22Rv1 (cell line): Measurements from ENCODE around the gene TMEM87B.
"Not testable (repeated sequence)": the region's sequence is repeated elsewhere in the genome, so short reads cannot be mapped to it uniquely, and the experiment has no call there.

Source experiments
- H3K27ac ChIP-seq: fragments of 450-650 bp; 2 replicates; pipeline ENCODE4 v1.5.1; 2017
- ZFX ChIP-seq: fragments of 450-650 bp; IDR thresholded peaks from 2 replicates; pipeline ENCODE4 v1.6.1; 2017; ENCODE audit warnings: antibody characterized with exemption, borderline replicate concordance
- TF ChIP-seq, protein P1 (sequence below): fragments of 450-650 bp; IDR thresholded peaks from 2 replicates; pipeline ENCODE4 v1.5.1; 2017; ENCODE audit warnings: mild to moderate bottlenecking

TMEM87B gene

DNA sequence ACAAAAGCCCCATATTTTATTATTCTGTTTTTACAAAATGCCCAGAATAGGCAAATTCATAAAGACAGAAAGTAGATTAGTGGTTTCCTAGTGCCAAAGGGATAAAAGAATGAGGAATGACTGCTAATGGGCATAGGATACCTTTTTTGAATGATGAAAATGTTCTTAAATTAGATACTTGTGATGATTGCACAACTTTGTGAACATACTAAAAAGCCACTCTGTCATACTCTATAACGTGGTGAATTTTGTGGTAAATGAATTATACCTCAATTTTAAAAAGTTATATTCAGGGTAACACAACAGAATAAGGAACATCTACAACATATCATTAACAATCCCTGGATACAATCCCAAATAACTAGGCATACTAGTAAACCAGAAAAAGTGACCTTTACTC, 74.0 kb downstream of the TMEM87B start:
- no peak overlapping the region for H3K27ac ChIP-seq
- TF ChIP-seq, protein P1, sequence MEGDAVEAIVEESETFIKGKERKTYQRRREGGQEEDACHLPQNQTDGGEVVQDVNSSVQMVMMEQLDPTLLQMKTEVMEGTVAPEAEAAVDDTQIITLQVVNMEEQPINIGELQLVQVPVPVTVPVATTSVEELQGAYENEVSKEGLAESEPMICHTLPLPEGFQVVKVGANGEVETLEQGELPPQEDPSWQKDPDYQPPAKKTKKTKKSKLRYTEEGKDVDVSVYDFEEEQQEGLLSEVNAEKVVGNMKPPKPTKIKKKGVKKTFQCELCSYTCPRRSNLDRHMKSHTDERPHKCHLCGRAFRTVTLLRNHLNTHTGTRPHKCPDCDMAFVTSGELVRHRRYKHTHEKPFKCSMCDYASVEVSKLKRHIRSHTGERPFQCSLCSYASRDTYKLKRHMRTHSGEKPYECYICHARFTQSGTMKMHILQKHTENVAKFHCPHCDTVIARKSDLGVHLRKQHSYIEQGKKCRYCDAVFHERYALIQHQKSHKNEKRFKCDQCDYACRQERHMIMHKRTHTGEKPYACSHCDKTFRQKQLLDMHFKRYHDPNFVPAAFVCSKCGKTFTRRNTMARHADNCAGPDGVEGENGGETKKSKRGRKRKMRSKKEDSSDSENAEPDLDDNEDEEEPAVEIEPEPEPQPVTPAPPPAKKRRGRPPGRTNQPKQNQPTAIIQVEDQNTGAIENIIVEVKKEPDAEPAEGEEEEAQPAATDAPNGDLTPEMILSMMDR: no peak
- TF ChIP-seq ZFX: no peak

DNA sequence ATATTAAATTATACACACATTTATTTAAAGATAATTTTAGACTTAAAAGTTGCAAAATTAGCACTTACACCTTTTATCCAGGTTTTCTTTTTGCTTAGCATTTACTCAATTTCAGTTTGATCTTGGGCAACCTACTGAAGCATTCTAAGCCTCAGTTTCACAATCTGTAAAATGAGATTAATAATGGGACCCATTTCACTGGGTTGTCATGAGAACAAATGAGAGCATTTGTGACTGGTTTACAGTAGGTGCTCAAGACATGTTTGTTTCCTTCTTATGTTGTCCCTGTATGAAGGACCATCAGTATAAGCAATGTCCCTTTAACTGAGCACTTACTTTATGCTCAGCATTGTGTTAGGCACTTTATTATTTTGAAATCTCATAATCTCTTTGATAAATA, 78.3 kb downstream of the TMEM87B start:
- no peak overlapping the region for H3K27ac ChIP-seq
- TF ChIP-seq, protein P1: no peak
- no peak for TF ChIP-seq ZFX

DNA sequence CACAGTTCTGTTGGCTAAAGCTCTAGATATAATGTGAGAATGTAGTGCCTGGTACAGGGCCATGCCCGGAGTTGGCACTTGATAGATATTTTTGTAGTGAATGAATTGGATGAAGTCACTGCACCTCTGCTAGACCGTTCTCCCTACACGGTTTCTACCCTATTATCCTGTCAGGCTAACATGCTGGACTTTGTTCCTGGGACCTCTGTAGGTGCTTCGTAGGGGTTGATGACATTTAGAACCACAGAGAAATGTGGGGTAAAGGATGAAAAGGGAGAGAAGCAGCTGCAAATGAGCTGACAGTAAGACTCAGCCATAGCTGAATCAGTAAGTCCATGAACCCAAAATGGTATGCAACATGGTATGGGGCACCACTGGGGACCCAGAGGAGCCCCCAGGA, 79.1 kb downstream of the TMEM87B start:
- no peak overlapping the region for H3K27ac ChIP-seq
- no peak for TF ChIP-seq ZFX
- TF ChIP-seq, protein P1: no peak

DNA sequence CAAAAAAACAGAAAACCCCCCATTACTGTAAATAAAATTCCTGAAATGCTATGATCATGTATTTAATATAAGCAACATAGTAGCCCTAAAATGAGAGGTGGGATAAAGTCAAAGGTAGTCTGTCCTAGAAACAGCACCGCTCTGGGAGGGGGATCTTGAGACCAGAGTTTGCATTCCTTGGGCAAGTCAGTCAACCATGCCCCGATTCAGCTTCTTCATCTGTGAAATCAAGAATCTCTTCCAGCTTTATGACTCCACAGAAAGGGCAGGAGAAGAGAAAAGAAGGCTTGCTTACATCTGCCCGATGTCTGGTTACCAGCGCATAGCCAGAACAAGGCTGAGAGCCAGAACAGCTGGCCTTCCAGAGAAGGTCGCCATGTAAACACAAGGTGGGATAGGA, 81.0 kb downstream of the TMEM87B start:
- TF ChIP-seq ZFX: no peak
- TF ChIP-seq, protein P1: no peak
- H3K27ac ChIP-seq: no peak overlapping the region

DNA sequence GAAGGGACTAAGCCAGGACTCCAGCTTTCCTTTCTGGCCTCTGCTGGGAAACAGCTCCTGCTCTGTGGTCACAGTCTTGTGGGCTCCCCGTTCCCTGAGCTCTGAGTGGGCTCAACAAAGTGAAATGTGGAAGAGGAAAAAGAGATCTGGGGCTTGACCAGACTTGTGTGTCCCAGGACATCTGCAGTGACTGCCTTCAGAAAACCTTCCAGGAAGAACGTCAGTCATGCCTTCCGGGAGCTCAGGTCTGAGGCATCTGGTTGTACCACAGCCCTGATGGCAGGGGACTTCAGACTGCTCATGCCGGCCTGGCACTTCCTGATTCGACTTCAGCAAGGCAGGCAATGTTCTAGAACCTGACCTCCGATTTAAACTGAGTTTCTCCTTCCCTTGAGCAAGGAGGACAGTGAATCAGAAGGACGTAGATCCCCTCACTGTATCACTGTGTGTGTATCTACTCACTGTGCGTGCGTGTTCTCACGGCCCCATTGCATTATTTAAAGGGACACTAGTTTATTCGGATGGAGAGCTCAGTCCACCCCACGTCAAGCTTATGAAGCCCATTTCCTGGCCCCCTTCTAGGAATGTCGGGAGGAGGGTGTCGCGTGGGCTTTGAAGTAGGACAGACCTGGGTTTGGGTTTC, 82.6 kb downstream of the TMEM87B start:
- TF ChIP-seq, protein P1: no peak
- no peak for TF ChIP-seq ZFX
- no peak overlapping the region for H3K27ac ChIP-seq

DNA sequence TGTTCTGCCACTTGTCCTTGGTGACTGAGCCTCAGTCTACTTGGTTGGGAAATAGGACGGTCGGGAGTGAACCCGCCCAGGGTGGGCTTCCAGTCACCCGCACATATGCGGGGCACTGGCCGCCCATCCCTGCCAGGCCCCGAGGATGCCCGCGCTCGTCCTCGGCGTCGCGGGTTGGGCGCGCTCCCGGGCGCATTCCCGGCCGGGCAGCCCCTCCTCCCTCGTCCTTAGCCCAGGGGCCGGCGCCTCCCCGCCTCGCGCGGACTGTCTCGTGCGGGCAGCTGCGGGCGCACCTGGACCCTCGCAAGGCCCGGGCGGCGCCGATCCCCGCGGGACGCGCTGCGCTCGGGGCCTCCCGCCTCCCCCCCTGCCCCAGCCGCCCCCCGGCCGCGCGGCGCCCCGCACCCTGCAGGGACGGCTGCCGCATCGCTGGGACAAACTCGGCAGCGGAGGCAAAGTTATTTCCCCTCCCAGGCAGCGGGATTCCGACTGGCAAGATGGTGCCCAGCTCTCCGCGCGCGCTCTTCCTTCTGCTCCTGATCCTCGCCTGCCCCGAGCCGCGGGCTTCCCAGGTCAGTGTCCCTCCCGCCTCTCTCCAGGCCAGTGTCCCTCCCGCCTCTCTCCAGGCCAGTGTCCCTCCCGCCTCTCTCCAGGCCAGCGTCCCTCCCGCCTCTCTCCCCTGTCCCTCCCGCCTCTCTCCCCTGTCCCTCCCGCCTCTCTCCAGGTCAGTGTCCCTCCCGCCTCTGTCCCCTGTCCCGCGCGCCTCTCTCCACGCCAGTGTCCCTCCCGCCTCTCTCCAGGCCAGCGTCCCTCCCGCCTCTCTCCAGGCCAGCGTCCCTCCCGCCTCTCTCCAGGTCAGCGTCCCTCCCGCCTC, 83.3 kb downstream of the TMEM87B start, which contains the start of gene FBLN7:
Gene FBLN7, plus strand, starts transcription at position 227 of the 874 bp plus-strand sequence. Its CDS starts 271 bp downstream, at position 498.
- no peak within 1 kb of the TSS for H3K27ac ChIP-seq

DNA sequence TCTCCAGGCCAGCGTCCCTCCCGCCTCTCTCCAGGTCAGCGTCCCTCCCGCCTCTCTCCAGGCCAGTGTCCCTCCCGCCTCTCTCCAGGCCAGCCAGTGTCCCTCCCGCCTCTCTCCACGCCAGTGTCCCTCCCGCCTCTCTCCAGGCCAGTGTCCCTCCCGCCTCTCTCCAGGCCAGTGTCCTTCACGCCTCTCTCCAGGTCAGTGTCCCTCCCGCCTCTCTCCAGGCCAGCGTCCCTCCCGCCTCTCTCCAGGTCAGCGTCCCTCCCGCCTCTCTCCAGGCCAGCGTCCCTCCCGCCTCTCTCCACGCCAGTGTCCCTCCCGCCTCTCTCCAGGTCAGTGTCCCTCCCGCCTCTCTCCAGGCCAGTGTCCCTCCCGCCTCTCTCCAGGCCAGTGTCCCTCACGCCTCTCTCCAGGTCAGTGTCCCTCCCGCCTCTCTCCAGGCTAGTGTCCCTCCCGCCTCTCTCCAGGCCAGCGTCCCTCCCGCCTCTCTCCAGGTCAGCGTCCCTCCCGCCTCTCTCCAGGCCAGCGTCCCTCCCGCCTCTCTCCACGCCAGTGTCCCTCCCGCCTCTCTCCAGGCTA, 84.1 kb downstream of the TMEM87B start:
- not testable (repeated sequence) for H3K27ac ChIP-seq

More for the DNA sequence above, 83.3 kb downstream of the TMEM87B start, which contains the start of gene FBLN7:
- TF ChIP-seq, protein P1: no peak
- no peak for TF ChIP-seq ZFX

DNA sequence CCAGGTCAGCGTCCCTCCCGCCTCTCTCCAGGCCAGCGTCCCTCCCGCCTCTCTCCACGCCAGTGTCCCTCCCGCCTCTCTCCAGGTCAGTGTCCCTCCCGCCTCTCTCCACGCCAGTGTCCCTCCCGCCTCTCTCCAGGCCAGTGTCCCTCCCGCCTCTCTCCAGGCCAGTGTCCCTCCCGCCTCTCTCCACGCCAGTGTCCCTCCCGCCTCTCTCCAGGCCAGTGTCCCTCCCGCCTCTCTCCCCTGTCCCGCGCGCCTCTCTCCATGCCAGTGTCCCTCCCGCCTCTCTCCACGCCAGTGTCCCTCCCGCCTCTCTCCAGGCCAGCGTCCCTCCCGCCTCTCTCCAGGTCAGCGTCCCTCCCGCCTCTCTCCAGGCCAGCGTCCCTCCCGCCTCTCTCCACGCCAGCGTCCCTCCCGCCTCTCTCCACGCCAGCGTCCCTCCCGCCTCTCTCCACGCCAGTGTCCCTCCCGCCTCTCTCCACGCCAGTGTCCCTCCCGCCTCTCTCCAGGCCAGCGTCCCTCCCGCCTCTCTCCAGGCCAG, 84.7 kb downstream of the TMEM87B start:
- not testable (repeated sequence) for H3K27ac ChIP-seq
